Measurements from ENCODE around the gene WNK2.
A peak's percentile ranks its signal among the peaks of the same experiment; 100 is the strongest.

The WNK2 gene

DNA sequence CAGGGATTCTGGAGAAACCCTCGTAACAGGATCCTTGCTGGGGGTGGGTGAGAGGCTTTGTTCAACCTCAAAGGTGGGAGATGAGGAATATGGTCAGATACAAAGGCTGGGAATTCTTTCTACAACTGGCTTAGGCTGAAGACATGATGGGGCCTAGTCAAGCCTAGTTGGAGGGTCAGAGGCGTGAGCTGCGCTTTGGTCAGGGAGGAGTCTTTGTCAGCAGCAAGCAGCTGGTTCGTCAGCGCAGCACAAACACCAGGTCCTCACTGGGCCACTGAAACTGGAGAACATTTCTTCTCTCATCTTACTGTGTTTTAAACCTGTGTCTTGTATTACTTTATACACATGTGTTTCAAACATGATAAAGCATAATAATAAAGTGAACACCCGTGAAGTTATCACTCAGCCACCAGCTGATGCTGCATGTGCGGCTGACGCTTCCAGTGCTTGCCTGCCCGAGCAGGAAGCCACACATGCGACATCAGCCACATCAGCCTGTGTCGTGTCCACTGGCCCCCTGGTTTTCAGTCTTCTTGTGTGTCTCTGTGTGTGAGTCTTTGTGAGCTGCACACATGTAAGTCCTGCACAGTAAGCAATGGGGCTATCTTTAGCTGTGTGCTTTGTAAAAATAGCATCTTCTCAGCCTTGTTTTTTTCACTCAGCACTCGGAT lies 81.5 kb downstream of the WNK2 start:
- no peak for DNase-seq (ENCODE audit: low read depth in 2 of 3, low spot score in 1 of 3)

DNA sequence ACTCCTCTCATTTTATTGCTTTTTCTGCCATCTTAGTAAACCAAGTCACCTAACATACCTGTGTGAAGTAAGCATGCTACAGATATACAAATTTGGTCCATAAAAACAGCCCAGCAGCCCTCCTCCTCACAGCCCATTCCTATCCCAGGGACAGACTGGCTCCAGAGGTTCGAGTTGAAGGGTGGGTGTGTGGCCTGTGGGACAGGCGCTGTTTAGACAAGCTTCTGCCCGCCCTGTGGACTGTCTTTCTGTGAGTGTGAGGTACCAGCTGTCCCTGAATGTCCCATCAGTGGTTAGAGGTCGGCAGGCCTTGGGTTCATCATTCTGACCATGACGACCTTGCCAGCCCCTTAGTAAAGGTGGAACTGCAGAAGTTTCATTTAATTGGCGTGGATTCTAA lies 82.0 kb downstream of the WNK2 start:
- no peak for DNase-seq (ENCODE audit: low read depth in 2 of 3, low spot score in 1 of 3)

DNA sequence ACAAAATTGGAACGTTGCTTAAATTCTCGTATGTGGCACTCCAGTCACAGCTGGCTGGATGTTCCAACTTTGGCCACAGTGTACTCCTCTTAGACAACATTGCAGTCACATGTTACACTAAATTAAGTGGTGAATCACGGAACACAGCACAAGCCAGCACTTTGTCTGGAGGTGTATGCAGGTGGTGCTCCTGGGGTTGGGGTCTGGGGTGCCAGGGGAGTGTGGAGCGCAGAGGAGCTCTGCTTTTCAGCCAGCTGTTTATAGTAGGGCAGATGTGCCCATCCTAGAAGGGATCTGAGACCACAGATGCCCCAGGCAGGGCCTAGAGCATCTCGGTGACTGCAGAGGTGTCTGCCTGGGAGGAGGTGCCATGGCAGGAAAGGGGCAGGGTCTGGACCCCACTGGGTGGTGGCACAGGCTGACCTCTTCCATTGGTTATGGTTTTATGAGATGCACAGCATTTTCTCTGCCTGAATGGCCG lies 82.6 kb downstream of the WNK2 start:
- DNase-seq (ENCODE audit: low read depth in 2 of 3, low spot score in 1 of 3): no peak

DNA sequence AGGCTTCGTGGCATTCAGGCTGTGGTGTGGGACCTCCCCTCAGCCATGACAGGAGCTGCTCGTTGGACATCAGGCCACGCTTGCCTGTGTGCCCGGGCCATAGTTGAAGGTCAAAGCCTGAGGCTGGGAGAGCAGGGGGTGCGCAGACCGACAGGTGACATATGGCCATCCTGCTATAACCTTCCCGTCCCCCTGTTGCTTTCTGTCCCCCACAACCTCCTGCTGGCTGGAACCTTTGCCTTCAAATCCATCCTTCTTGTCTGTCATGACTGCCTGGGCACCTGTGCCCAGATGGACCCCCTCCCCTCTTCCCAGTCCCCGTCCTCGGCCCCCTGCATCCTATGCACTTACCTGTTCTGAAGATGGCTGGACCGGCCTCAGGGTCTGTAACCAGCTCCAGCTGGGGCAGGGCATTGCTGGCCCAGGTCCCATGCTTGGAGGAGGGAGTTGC lies 83.2 kb downstream of the WNK2 start:
- DNase-seq (ENCODE audit: low read depth in 2 of 3, low spot score in 1 of 3): no peak

DNA sequence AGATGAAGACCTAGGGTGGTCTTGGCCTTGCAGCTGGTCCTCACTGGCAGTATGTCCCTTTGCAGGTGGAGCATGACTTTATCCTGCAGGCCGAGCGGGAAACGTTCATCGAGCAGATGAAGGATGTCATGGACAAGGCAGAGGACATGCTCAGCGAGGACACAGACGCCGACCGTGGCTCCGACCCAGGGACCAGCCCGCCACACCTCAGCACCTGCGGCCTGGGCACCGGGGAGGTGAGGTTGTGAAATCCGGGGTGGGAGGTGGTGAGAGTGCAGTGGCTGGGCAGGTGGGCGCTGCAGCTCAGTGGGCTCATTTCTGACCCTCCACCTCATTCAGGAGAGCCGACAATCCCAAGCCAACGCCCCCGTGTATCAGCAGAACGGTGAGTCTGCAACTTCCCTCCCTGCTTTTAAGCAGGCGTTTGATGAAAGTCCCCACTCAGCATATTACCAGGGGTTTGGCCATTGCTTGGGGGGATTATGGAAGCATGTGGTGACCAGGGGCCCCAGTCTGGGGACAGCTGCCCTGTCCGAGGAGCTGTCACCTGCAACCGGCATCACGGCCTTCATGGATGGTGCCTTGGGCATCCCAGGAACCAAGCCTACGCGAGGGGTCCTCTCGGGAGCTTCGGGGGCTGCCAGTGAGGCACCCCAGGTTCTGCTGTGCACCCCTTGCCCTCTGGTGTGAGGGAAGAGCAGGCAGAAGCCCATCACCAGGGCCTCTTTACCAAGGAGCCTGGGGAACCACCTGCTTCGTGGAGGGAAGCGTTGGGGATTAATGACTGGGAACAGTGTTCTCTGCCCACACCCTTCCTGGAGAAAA lies 84.0 kb downstream of the WNK2 start:
- no peak for DNase-seq (ENCODE audit: low read depth in 2 of 3, low spot score in 1 of 3)

DNA sequence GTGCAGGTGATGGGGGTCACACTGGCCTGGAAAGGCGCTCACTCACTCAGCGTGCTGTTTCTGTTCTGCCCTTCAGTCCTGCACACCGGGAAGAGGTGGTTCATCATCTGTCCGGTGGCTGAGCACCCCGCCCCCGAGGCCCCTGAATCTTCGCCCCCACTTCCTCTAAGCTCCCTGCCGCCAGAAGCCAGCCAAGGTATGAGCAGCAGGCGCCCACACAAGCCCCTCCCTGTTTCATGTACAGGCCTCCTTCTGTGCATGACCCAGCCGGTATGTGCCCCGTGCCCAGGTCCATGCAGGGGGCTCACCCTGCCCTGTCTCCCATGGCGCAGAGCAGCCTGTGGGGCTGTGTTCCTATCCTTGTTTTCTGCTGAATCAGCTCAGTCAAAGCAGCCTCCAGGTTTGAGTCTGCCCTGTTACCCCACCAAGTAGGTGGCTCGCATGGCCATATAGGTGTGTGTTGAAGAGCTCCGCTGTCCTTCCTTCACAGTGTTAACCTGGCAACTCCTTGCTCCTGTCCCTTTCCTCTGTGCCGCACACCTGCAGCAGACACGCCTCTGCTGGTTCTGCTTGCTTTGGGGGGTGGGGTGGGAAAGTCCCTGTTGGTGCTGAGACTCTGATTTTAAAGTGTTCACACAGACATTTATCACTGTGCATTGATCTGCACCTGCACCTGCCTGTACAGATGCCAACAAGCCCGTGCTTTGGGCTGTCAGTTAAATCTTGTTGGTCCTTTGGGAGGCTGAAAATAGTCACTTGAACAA lies 84.8 kb downstream of the WNK2 start:
- DNase-seq (ENCODE audit: low read depth in 2 of 3, low spot score in 1 of 3): peak in 1 of 3 donors; percentile 0

DNA sequence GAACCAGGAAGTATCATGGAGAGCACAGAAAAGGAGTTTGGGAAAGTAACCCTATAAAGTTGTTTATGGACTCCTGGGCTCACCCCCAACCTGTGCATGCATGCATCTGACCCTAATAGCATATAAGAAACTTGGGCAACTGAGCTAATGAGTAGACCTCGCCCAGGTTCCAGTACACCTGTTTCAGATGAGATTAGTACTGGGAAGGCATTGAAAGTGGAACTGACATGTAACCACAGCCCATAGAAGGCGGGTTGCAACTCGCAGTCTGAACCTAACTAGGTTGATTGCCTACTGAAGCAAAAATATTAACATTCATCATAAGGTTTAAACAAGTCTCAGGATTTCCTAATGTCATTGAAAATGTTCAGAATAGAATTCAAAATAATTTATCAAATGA lies 87.0 kb downstream of the WNK2 start:
- DNase-seq (ENCODE audit: low read depth in 2 of 3, low spot score in 1 of 3): no peak

DNA sequence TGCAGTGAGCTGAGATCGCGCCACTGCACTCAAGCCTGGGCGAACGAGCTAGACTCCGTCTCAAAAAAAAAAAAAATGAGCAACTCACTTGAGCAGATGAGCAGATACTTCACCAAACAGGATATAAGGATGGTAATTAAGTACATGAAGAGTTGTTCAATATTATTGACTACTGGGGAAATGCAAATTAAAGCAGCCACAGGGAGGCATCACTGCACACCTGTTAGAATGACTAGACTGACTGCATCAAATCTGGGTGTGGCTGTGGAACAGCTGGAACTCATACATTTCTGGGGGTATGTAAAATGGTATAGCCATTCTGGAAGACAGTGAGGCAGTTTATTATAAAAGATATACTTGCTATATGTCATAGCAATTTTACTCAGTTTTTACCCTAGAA lies 93.0 kb downstream of the WNK2 start:
- DNase-seq (ENCODE audit: low read depth in 2 of 3, low spot score in 1 of 3): no peak

DNA sequence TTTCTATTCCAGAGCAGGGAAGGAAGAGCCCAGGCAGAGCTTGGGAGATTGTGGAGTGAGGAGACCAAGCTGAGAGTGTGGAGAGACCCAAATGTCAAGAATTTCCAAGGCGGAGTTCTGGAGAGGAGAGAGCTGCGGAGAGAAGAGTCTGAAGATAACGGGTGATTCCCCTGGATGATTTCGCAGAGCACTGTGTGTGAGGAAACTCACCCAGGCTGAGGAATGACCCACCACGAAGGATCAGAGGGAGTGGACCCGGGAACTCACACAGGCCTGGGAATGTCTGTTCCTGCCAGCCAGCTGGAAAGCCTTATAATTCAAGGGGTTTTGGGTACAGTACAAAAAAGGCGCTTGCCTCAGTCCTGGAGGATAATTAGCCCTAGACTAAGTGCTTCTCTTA lies 94.2 kb downstream of the WNK2 start:
- DNase-seq (ENCODE audit: low read depth in 2 of 3, low spot score in 1 of 3): no peak

DNA sequence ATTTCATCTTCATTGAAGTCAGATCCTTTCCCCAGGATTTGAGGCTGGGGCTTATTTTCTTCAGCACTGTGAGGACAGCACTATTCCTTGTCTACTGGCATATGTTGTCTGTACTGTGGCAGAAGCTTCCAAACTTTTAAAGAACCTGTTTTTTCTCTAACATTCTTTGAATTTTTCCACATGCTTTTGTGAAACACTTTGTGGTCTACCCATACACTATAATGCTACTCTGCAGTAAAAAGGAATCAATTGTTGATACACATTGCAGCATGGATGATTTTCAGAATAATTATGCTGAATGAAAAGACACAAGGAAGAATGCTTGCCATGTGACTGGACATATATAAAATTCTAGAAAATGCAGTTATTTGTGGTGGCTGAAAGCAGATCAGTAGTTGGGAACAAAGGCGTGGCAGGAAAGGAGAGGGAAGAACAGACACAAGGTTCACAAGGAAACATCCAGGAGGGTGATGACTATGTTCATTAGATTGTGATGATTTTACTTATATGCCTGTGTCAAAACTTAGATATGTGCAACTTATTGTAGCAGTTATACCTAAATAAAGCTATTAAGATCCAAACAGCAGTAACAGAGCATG lies 96.8 kb downstream of the WNK2 start:
- DNase-seq (ENCODE audit: low read depth in 2 of 3, low spot score in 1 of 3): no peak

DNA sequence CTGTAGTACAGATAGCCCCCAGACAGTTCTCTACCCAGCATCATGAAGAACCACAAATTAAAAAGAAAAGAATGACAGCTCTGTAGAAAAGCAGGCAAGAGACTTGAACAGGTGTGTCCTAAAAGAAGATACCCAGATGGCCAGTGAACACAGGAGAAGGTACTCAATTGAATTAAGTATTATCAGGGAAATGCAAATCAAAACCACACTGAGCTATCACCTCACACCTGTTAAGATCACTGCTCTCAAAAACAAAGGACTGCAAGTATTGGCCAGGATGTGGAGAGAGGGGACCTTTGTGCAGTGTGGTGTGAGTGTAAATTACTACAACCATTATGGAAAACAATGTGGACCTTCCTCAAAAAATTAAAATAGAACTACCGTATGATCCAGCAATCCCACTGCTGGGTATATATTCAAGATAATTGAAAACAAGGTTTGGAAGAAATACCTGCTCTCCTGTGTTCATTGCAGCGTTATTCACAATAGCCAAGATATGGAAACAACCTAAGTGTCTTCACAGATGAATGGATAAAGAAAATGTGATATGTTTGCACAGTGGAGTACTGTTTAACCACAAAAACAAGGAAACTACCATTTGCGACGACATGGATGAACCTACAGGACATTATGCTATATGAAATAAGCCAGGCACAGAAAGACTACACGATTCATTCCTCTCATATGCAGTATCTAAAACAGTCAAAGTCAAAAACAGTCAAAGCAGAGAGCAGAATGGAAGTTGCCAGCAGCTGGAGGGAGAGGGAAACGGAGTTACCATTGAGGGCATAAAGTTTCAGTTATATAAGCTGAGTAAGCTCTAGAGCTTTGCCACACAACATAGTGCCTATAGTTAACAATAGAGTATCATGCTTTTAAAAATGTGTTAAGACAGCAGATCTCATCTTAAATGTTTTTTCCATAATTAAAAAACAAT lies 102.6 kb downstream of the WNK2 start:
- no peak for DNase-seq (ENCODE audit: low read depth in 2 of 3, low spot score in 1 of 3)

DNA sequence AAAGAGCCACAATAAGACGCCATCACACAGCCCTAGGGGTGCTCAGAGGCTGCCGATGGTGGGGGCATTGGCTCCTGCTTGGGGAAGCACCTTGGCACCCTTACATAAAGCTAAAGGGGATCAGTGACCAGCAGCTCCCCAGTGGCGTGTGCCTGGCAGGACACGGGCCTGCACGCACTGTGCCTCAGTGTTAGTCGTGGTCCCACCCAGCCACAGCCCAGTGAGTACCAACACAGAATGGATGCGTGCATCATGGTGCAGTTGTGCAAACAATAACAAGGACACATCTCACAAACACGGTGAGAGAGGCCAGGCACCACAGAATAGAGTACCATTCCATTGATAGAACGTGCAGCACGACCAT lies 103.2 kb downstream of the WNK2 start:
- no peak for DNase-seq (ENCODE audit: low read depth in 2 of 3, low spot score in 1 of 3)

DNA sequence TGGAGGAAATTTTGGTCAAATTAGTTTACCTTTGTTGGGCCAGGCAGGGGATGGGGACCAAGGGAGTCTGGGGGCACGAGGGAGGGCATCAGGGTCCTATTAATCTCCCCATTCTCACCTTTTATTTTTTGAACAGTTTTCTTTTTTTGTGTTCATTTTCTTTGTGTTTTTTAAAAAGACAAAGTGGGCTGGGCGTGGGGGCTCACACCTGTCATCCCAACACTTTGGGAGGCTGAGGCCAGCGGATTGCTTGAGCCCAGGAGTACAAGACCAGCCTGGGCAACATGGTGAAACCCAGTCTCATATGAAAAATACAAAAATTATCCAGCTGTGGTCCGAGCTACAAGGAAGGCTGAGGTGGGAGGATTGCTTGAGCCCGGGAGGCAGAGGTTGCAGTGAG lies 103.7 kb downstream of the WNK2 start:
- no peak for DNase-seq (ENCODE audit: low read depth in 2 of 3, low spot score in 1 of 3)

DNA sequence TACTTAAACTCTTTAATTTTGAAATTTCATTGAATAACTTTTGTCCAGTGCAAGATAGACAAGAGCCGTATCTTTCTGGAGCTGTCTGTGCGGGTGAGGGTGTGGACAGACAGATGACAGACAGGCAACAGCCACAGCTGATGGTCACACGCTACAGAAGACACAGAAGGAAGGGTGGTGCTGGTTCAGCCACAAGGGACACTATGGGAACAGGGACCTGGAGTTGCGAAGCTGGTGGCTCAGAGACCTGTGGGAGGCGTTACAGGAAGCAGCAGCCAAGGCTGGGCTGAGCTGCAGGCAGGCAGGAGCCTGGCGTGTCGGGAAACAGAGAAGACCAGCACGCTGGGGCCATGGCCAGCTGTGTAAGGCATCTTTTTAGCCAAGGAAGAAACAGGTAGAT lies 104.4 kb downstream of the WNK2 start:
- DNase-seq (ENCODE audit: low read depth in 2 of 3, low spot score in 1 of 3): no peak

DNA sequence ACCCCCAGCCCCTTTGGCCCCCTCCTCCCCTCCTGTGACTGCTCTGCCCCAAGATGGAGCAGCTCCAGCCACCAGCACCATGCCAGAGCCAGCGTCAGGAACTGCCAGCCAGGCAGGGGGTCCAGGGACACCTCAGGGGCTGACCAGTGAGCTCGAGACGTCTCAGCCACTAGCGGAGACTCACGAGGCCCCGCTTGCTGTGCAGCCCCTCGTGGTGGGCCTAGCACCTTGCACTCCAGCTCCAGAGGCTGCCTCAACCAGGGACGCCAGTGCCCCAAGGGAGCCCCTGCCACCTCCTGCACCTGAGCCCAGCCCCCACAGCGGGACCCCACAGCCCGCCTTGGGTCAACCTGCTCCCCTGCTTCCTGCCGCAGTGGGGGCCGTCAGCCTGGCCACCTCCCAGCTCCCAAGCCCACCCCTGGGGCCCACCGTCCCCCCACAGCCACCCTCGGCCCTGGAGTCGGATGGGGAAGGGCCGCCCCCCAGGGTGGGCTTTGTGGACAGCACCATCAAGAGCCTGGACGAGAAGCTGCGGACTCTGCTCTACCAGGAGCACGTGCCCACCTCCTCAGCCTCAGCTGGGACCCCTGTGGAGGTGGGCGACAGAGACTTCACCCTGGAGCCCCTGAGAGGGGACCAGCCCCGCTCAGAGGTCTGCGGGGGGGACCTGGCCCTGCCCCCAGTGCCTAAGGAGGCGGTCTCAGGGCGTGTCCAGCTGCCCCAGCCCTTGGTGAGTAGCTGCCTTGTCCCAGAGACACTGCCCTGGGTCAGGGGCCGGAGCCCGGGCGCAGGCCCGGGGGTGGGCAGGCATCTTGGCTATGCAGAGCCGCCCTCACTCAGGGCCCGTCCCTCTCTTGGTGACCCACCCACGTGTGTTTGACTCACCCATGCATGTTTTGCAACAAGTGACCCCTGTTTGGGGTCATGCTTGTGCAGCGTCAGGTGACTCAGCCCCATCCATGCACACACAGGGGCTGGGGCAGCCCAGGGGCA lies 105.2 kb downstream of the WNK2 start:
- DNase-seq (ENCODE audit: low read depth in 2 of 3, low spot score in 1 of 3): no peak

DNA sequence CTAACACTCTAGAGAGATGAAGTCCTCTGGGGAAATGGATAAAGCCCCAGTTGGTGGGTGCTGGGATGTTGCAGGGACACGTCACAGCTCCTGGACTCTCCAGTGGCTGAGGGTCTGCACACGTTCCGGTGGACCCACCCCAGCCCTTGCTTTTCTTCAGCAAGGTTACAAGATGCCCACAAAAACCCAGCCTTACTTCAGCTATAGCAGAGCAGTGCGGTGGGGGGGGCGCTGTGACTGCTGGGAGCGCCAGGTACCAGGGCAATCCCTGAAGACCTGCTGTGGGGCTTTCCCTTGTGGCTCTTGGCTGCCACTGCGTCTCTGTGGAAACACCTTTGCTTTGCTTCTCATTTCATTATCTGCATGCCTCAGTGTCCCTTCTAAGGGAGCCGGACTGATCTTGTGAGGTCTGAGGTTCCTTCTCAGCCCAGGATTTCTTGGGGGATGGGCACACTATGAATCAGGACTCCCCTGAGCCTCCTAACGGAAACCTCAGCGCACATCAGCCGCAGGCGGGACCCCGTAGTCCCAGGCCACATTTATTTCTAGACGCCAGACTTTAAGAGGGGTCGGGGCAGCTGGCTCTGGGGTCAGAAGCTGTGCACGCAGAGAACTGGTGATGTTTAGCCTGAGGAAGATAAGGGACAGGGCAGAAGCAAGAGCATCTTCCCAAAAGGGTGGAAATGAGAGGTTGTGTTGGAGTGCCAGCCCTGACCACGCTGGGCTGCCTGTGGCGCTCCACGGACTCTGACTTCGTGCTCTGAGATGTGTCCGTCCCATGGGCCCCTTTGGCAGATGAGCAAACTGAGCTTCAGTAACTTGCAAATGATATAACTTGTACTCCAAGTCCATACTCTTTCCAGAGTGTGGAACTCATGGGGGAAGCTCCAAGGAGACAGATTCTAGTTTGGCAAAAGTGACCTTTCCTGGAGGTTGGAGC lies 106.8 kb downstream of the WNK2 start:
- DNase-seq (ENCODE audit: low read depth in 2 of 3, low spot score in 1 of 3): no peak

DNA sequence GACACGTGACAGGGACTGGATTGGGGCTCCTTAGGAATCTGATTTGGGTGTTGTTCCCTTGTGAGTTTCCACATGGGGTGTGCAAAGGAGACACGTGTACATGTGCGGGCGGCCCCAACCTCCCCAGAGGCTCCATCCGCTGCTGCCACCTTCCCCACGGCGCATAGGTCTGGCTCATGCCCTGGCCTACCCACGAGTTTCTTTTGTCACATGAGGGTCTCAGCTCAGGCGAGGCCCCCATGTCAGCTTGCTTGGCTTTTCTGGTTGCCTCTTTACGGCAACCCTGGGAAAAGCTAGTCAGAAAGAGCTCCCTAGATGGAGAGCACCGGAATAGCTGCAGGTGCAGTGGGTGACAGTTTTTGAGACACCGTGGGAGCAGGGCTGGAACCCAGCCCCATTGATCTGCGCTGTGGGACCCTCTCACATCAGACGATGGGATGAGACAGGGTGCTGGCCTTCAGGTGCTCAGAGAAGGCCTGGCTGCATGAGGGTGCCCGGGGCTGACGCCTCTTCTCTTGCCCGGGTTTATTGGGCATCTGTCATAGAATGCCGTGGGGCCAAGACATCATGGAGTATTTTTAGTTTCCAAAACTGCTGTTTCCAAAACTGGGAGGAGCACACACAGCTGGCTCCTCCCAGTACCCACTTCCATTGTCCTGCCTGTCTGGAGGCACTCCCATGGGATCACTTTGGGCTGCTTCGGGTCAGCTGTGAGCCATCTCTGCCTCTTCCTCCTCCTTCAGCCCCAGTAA lies 107.8 kb downstream of the WNK2 start:
- no peak for DNase-seq (ENCODE audit: low read depth in 2 of 3, low spot score in 1 of 3)

DNA sequence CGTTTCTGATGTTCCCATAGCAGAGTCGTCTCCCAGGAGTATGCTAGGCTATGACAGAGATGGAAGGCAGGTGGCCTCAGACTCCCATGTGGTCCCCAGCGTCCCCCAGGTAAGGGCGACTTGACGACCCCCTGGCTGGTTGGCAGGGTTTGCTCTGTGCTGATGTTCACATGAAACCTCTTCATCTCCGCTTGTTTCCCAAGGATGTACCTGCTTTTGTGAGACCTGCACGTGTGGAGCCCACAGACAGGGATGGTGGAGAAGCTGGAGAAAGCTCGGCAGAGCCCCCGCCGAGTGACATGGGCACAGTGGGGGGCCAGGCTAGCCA lies 108.3 kb downstream of the WNK2 start:
- no peak for DNase-seq (ENCODE audit: low read depth in 2 of 3, low spot score in 1 of 3)

Data from stimulated activated CD4-positive, alpha-beta T cell treated with anti-CD3 and anti-CD28 coated beads, Interleukin-12 subunit alpha, Interleukin-12 subunit beta, amount 100 ng/mL, for 48 hours (primary cell).